ENCODE measurements around the gene NUDT1. TPM values are rescaled to one million over a fixed set of nuclear protein-coding genes. Genes with fewer than 3 reads are reported as not detected.

The NUDT1 gene
- total RNA-seq, 1 experiment from 2014 or later: 84.7 TPM

DNA sequence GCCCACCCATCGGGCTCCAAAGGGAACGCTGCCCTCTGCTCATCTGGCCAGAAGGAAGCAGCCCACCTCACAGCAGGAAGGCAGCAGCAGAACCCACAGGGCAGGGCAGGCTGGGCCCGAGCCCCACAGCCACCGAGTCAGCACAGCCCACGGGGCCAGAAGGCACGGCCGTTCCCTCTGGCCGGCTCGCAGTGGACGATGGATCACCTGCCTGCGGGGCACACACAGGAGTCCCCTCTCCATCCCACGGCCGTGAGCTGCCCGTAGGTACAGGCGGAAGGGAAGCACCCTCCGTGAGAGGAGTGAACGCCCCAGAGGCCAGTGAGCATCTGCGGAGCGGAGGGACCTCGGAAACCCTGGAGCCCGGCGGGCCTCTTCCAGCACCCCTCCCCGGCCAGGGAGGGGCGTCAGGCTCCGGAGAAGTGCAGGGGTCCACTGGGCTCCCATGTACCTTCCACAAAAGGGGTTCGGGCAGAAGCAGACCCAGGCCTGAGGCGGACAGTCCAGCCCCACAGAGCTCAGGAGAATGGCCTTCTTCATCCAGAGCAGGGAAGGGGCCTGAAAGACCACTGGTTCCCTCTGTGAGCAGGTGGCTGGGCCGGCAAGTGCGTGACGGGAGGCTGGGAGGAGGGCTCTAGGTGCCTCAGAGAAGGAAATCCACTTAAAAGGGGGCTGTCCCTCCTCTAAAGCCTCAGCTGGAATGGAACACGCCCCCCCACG, 11.7 kb downstream of the NUDT1 start:
- Histone ChIP-seq H3K4me2 (ENCODE audit: insufficient read depth, insufficient read length, low read length) (no peak overlapping the region), H2BK15ac (ENCODE audit: low read depth, low read length) (no peak overlapping the region), H4K8ac (replicated peaks; ENCODE audit: insufficient read length, low read depth, low read length) (no peak overlapping the region), H3K27me3 (ENCODE audit: insufficient read depth, low read length) (no peaks in the 10 kb centered on the region), H3K79me1 (ENCODE audit: insufficient read depth, low read depth, low read length, poor library complexity, severe bottlenecking) (no peaks in the 10 kb centered on the region), H3K14ac (ENCODE audit: insufficient read depth, low read length) (no peak overlapping the region), H3K23me2 (ENCODE audit: insufficient read length, low read depth, low read length, poor library complexity, severe bottlenecking) (no peaks in the 10 kb centered on the region), H4K20me1 (ENCODE audit: control insufficient read depth, insufficient read depth, insufficient read length) (no peaks in the 10 kb centered on the region), H2BK5ac (ENCODE audit: insufficient read length, low read length) (no peak overlapping the region), H3K79me2 (ENCODE audit: insufficient read depth, low read length) (no peaks in the 10 kb centered on the region), H2BK12ac (ENCODE audit: insufficient read length, low read depth, low read length) (no peak overlapping the region), H2AFZ (ENCODE audit: low read length) (no peak overlapping the region), H3K9me3 (ENCODE audit: control insufficient read depth, low read depth, low read length) (no peaks in the 10 kb centered on the region), H3K23ac (ENCODE audit: insufficient read length, low read depth, low read length) (no peak overlapping the region), H3T11ph (ENCODE audit: low read length) (no peak overlapping the region), H4K91ac (ENCODE audit: insufficient read length, low read depth, low read length) (no peak overlapping the region), H3K27ac (ENCODE audit: insufficient read length, low read depth, low read length) (no peak overlapping the region), H2AK5ac (ENCODE audit: insufficient read length, low read length) (no peak overlapping the region), H4K5ac (ENCODE audit: insufficient read length, low read depth, low read length) (no peak overlapping the region), H3K9ac (ENCODE audit: extremely low read depth, insufficient read length, low read length) (no peak overlapping the region), H3K4ac (ENCODE audit: low read depth, low read length) (no peak overlapping the region), H3K18ac (ENCODE audit: insufficient read length, low read depth, low read length) (no peak overlapping the region), H3K4me1 (ENCODE audit: insufficient read depth, low read length) (no peaks in the 10 kb centered on the region), H2BK120ac (ENCODE audit: low read depth, low read length, poor library complexity, severe bottlenecking) (no peak overlapping the region), H3K56ac (ENCODE audit: insufficient read length, low read depth, low read length) (no peak overlapping the region), H2BK20ac (ENCODE audit: low read depth, low read length, poor library complexity, severe bottlenecking) (no peak overlapping the region)
- H3K36me3 Mint-ChIP-seq (ENCODE audit: insufficient read depth in 1 of 3, low read depth in 3 of 3): peaks cover 10 to 47% (median 34%) of the 10 kb centered on the region in 3 experiments; a peak in 6 of 7 replicates
- H3K9me3 Mint-ChIP-seq: no peaks in the 10 kb centered on the region
- DNase-seq: no peak
- no peak for TF ChIP-seq CTCF (conservative IDR thresholded peaks at IDR 0.05)
- WGBS (ENCODE audit: extremely low coverage, insufficient read length, low lambda C conversion rate): no CpG with 5 or more reads among the region's 32 CpGs
- H3K4me1 Mint-ChIP-seq: no peaks in the 10 kb centered on the region; a peak in 1 of 4 replicates
- 0 out of 7 replicates have a peak overlapping the region, but pooled peaks of 1 of the 3 experiments have one; percentile 47 for H3K27ac Mint-ChIP-seq
- H3K4me3 Mint-ChIP-seq: no peak overlapping the region
- no peaks in the 10 kb centered on the region for H3K27me3 Mint-ChIP-seq (ENCODE audit: low read depth)
